Naive thymus-derived CD4-positive, alpha-beta T cell (primary cell): Measurements from ENCODE around the gene ERN1. TPM values are rescaled to one million over a fixed set of nuclear protein-coding genes. Genes with fewer than 3 reads are reported as not detected.
A peak's percentile ranks its signal among the peaks of the same experiment; 100 is the strongest.

Experiments
- ATAC-seq: fragments of 150-1000 bp; cut with Tn5 transposase; 2 replicates; pipeline ENCODE4 v1.10.0; 2021; ENCODE audit warnings: mild to moderate bottlenecking, moderate library complexity
- CTCF ChIA-PET: fragments of 350-600 bp; sonication (Branson Sonifier 250); formaldehyde crosslinking; loops from one replicate; lab custom pipeline; 2021; ENCODE audit warnings: antibody characterized with exemption; lab: Charles Lee
- POLR2A ChIA-PET: fragments of 350-600 bp; sonication (Branson Sonifier 250); formaldehyde crosslinking; loops from one replicate; lab custom pipeline; 2021; ENCODE audit warnings: antibody characterized with exemption, inconsistent platforms; lab: Charles Lee
- DNase-seq, 9 donors: peaks; one replicate each; pipeline versions ENCODE4 v3.0.0 to v3.0.0-alpha.2; 2020 to 2022; ENCODE audit warnings: mixed read lengths in 1 of 9
- H3K27ac ChIP-seq: one replicate; pipeline ENCODE4 v1.7.0; 2013; ENCODE audit warnings: mild to moderate bottlenecking, low read depth, low read length, moderate library complexity
- H3K27me3 ChIP-seq, 2 donors: one replicate each; pipeline ENCODE4 v1.7.0; 2013; ENCODE audit warnings: low read length in 2 of 2, mild to moderate bottlenecking in 2 of 2, moderate library complexity in 2 of 2; ENCODE audit not compliant: control insufficient read depth in 2 of 2, insufficient read depth in 2 of 2
- H3K36me3 ChIP-seq, 3 experiments: 1 replicate in 2 of 3; 2 replicates in 1 of 3; pipeline ENCODE4 v1.7.0; 2013; ENCODE audit warnings: low read length in 3 of 3, mild to moderate bottlenecking in 3 of 3, moderate library complexity in 1 of 3; ENCODE audit not compliant: insufficient read depth in 3 of 3, control insufficient read depth in 2 of 3
- H3K4me1 ChIP-seq, 2 donors: one replicate each; pipeline ENCODE4 v1.7.0; 2013; ENCODE audit warnings: low read length in 2 of 2, mild to moderate bottlenecking in 2 of 2, moderate library complexity in 1 of 2; ENCODE audit not compliant: control insufficient read depth in 2 of 2, insufficient read depth in 2 of 2
- H3K4me3 ChIP-seq: 2 replicates; pipeline ENCODE4 v1.7.0; 2013; ENCODE audit warnings: mild to moderate bottlenecking, low read length
- H3K9me3 ChIP-seq, 3 experiments: 1 replicate in 2 of 3; 2 replicates in 1 of 3; pipeline ENCODE4 v1.7.0; 2013; ENCODE audit warnings: low read length in 3 of 3; ENCODE audit not compliant: control insufficient read depth in 2 of 3
- H3K27ac Mint-ChIP-seq, 9 donors: one replicate each; pipeline ENCODE4 v1.8.0; 2020 to 2022; ENCODE audit warnings: mixed read lengths in 9 of 9, mild to moderate bottlenecking in 8 of 9, moderate library complexity in 5 of 9, inconsistent platforms in 2 of 9
- H3K27me3 Mint-ChIP-seq, 5 donors: one replicate each; pipeline ENCODE4 v1.8.0; 2021 to 2022; ENCODE audit warnings: mixed read lengths in 5 of 5, mild to moderate bottlenecking in 1 of 5
- H3K36me3 Mint-ChIP-seq, 5 donors: one replicate each; pipeline ENCODE4 v1.8.0; 2020 to 2022; ENCODE audit warnings: mixed read lengths in 5 of 5, mild to moderate bottlenecking in 3 of 5, inconsistent platforms in 1 of 5
- H3K4me1 Mint-ChIP-seq, 7 donors: one replicate each; pipeline ENCODE4 v1.8.0; 2020 to 2022; ENCODE audit warnings: mixed read lengths in 7 of 7, mild to moderate bottlenecking in 3 of 7, inconsistent platforms in 1 of 7
- H3K4me3 Mint-ChIP-seq, 10 donors: one replicate each; pipeline ENCODE4 v1.8.0; 2020 to 2022; ENCODE audit warnings: mild to moderate bottlenecking in 10 of 10, mixed read lengths in 10 of 10, moderate library complexity in 6 of 10, inconsistent platforms in 2 of 10
- H3K9me3 Mint-ChIP-seq, 11 donors: one replicate each; pipeline ENCODE4 v1.8.0; 2020 to 2022; ENCODE audit warnings: mixed read lengths in 11 of 11, mild to moderate bottlenecking in 4 of 11, inconsistent platforms in 1 of 11, moderate library complexity in 1 of 11
- intact Hi-C, 2 donors: fragments of 100-400 bp; cut with micrococcal nuclease; formaldehyde crosslinking; loops; one replicate each; pipeline ENCODE4 v1.15.1; 2023
- polyA plus RNA-seq, 2 donors: library from polyadenylated mRNA; unstranded; fragments of 300-500 nt; fragmentation: Illumina TruSeq; gene quantifications; one replicate each; pipeline ENCODE4 v1.2.3, GENCODE V29; 2021
- total RNA-seq, 6 experiments: library from RNA in 5 of 6; stranded (reverse) in 5 of 6; gene quantifications; 1 replicate in 5 of 6; 2 replicates in 1 of 6; pipeline ENCODE4 v1.2.3 and lab custom pipeline; 2021 to 2026

Gene ERN1
- total and polyA plus RNA-seq, 7 experiments from 2014 or later = 15.7 to 110 (median 60.3) TPM

GRCh38 chr17:64053101-64053500, 76.8 kb downstream of the ERN1 start:
- intact Hi-C loops = no loop called here
- CTCF ChIA-PET = interaction anchor here (0.6 to 1.2 kb wide), 4 partner anchors 24 to 71 kb away, joined by 3 to 7 read pairs (median 4); partner anchors contain the start of gene ICAM2
- H3K27ac Mint-ChIP-seq = peak overlapping the region; percentile 14 to 96 (median 79)
- DNase-seq (no peak), ATAC-seq (no peak)
- Histone ChIP-seq H3K27me3 (no peaks in the 10 kb centered on the region), H3K4me3 (no peak overlapping the region), H3K27ac (no peak overlapping the region), H3K4me1 (peaks cover 41 to 47% of the 10 kb centered on the region in 2 donors), H3K36me3 (peaks cover 8 to 63% (median 31%) of the 10 kb centered on the region in 3 experiments), H3K9me3 (no peaks in the 10 kb centered on the region)
- no peaks in the 10 kb centered on the region for H3K27me3 Mint-ChIP-seq
- H3K4me3 Mint-ChIP-seq = no peak overlapping the region
- peaks cover 6 to 74% (median 23%) of the 10 kb centered on the region in 5 donors for H3K36me3 Mint-ChIP-seq
- peaks cover 26 to 65% (median 53%) of the 10 kb centered on the region in 7 donors for H3K4me1 Mint-ChIP-seq
- POLR2A ChIA-PET = interaction anchor here (0.7 to 6.3 kb wide), 5 partner anchors 10 to 94 kb away, joined by 5 to 65 read pairs (median 6); no protein-coding TSS in a partner anchor
- no peaks in the 10 kb centered on the region for H3K9me3 Mint-ChIP-seq

GRCh38 chr17:64051153-64051552, 78.8 kb downstream of the ERN1 start:
- ATAC-seq = peak; percentile 99
- intact Hi-C loops = loop anchor here (1.0 to 2.0 kb wide), 8 partner anchors 16 to 94 kb away; partner anchors contain the start of genes ERN1 (in 2 of the 2) and ICAM2 (in 2 of the 2)
- peak in 7 of 9 donors; percentile 58 to 86 (median 76) for DNase-seq
- POLR2A ChIA-PET = interaction anchor here (0.6 to 6.3 kb wide), 17 partner anchors 9 to 95 kb away, joined by 3 to 80 read pairs (median 8); partner anchors contain the start of genes ERN1 and ICAM2
- H3K27me3 Mint-ChIP-seq = no peaks in the 10 kb centered on the region
- peak overlapping the region; percentile 86 to 97 (median 95) for H3K27ac Mint-ChIP-seq
- peaks cover 26 to 52% (median 43%) of the 10 kb centered on the region in 7 donors for H3K4me1 Mint-ChIP-seq
- Histone ChIP-seq H3K4me1 (peaks cover 32 to 37% of the 10 kb centered on the region in 2 donors), H3K36me3 (peaks cover 8 to 61% (median 50%) of the 10 kb centered on the region in 3 experiments), H3K27ac (peak overlapping the region; percentile 55), H3K9me3 (no peaks in the 10 kb centered on the region), H3K4me3 (peak overlapping the region; percentile 19), H3K27me3 (no peaks in the 10 kb centered on the region)
- peaks cover 6 to 73% (median 39%) of the 10 kb centered on the region in 5 donors for H3K36me3 Mint-ChIP-seq
- H3K4me3 Mint-ChIP-seq = peak overlapping the region; percentile 1 to 73 (median 60)
- no peaks in the 10 kb centered on the region for H3K9me3 Mint-ChIP-seq
- CTCF ChIA-PET = interaction anchor here (0.5 to 2.6 kb wide), 9 partner anchors 13 to 134 kb away, joined by 3 to 28 read pairs (median 9); partner anchors contain the start of gene GH1

GRCh38 chr17:64048805-64049204, 81.1 kb downstream of the ERN1 start:
- H3K27me3 ChIP-seq = no peaks in the 10 kb centered on the region
- no peak overlapping the region for H3K4me3 ChIP-seq
- DNase-seq = no peak
- no peaks in the 10 kb centered on the region for H3K9me3 Mint-ChIP-seq
- no peaks in the 10 kb centered on the region for H3K9me3 ChIP-seq
- H3K36me3 ChIP-seq = peaks cover 18 to 61% (median 50%) of the 10 kb centered on the region in 3 experiments
- H3K27ac ChIP-seq = no peak overlapping the region
- no peak for ATAC-seq
- peaks cover 11 to 74% (median 47%) of the 10 kb centered on the region in 5 donors for H3K36me3 Mint-ChIP-seq
- peaks cover 28 to 34% of the 10 kb centered on the region in 2 donors for H3K4me1 ChIP-seq
- intact Hi-C loops = no loop called here
- peak overlapping the region in 1 of 10 donors; percentile 57 for H3K4me3 Mint-ChIP-seq
- H3K27ac Mint-ChIP-seq = peak overlapping the region in 7 of 9 donors; percentile 12 to 96 (median 83)
- peaks cover 20 to 56% (median 34%) of the 10 kb centered on the region in 7 donors for H3K4me1 Mint-ChIP-seq
- CTCF ChIA-PET = interaction anchor here (2.6 kb wide), 1 partner anchor 16 kb away, joined by 14 read pairs; no protein-coding TSS in a partner anchor
- POLR2A ChIA-PET = interaction anchor here (0.7 to 6.3 kb wide), 6 partner anchors 8 to 98 kb away, joined by 3 to 80 read pairs (median 16); partner anchors contain the start of genes ERN1 and ICAM2
- no peaks in the 10 kb centered on the region for H3K27me3 Mint-ChIP-seq

GRCh38 chr17:64045176-64045575, 84.8 kb downstream of the ERN1 start:
- ATAC-seq = no peak
- Mint-ChIP-seq H3K27me3 (no peaks in the 10 kb centered on the region), H3K9me3 (no peaks in the 10 kb centered on the region), H3K27ac (peak overlapping the region in 1 of 9 donors; percentile 26), H3K4me3 (no peak overlapping the region), H3K4me1 (peaks cover 3 to 28% (median 14%) of the 10 kb centered on the region in 7 donors), H3K36me3 (peaks cover 8 to 68% (median 43%) of the 10 kb centered on the region in 5 donors)
- POLR2A ChIA-PET = interaction anchor here (1.5 kb wide), 2 partner anchors 24 to 84 kb away, joined by 3 to 4 read pairs; no protein-coding TSS in a partner anchor
- intact Hi-C loops = no loop called here
- H3K4me3 ChIP-seq = no peak overlapping the region
- H3K9me3 ChIP-seq = no peaks in the 10 kb centered on the region
- H3K36me3 ChIP-seq = peaks cover 23 to 61% (median 49%) of the 10 kb centered on the region in 3 experiments
- H3K27ac ChIP-seq = no peak overlapping the region
- CTCF ChIA-PET = interaction anchor here (1.0 kb wide), 1 partner anchor 89 kb away, joined by 3 read pairs; no protein-coding TSS in a partner anchor
- peaks cover 10 to 11% of the 10 kb centered on the region in 2 donors for H3K4me1 ChIP-seq
- no peak for DNase-seq
- no peaks in the 10 kb centered on the region for H3K27me3 ChIP-seq

- H3K36me3 ChIP-seq = peaks cover 18 to 52% (median 32%) of the 10 kb centered on the region in 3 experiments
- CTCF ChIA-PET = interaction anchor here (0.6 to 2.9 kb wide), 6 partner anchors 14 to 179 kb away, joined by 3 to 21 read pairs (median 3); no protein-coding TSS in a partner anchor
- peak overlapping the region in 1 of 9 donors; percentile 49 for H3K27ac Mint-ChIP-seq
Observed at GRCh38 chr17:64042700-64043485, 87.1 kb downstream of the ERN1 start.

GRCh38 chr17:64041912-64042311, 88.0 kb downstream of the ERN1 start:
- H3K27ac Mint-ChIP-seq = peak overlapping the region in 5 of 9 donors; percentile 32 to 75 (median 57)
- Histone ChIP-seq H3K9me3 (no peaks in the 10 kb centered on the region), H3K36me3 (peaks cover 18 to 49% (median 22%) of the 10 kb centered on the region in 3 experiments), H3K27ac (no peak overlapping the region), H3K4me1 (no peaks in the 10 kb centered on the region), H3K27me3 (no peaks in the 10 kb centered on the region), H3K4me3 (no peak overlapping the region)
- H3K9me3 Mint-ChIP-seq = no peaks in the 10 kb centered on the region
- no peak for ATAC-seq
- H3K4me3 Mint-ChIP-seq = no peak overlapping the region
- intact Hi-C loops = no loop called here
- peaks cover 8 to 71% (median 41%) of the 10 kb centered on the region in 5 donors for H3K36me3 Mint-ChIP-seq
- CTCF ChIA-PET = interaction anchor here (0.6 to 2.9 kb wide), 6 partner anchors 13 to 178 kb away, joined by 3 to 21 read pairs (median 3); no protein-coding TSS in a partner anchor
- no peak for DNase-seq
- H3K4me1 Mint-ChIP-seq = peaks cover 0 to 27% (median 5%) of the 10 kb centered on the region in 7 donors
- no peaks in the 10 kb centered on the region for H3K27me3 Mint-ChIP-seq
- POLR2A ChIA-PET = interaction anchor here (0.7 to 1.8 kb wide), 8 partner anchors 8 to 104 kb away, joined by 3 to 11 read pairs (median 4); no protein-coding TSS in a partner anchor

More at GRCh38 chr17:64042700-64043485, 87.1 kb downstream of the ERN1 start:
- H3K9me3 Mint-ChIP-seq = no peaks in the 10 kb centered on the region
- peaks cover 8 to 73% (median 44%) of the 10 kb centered on the region in 5 donors for H3K36me3 Mint-ChIP-seq
- no peak overlapping the region for H3K4me3 ChIP-seq
- no peaks in the 10 kb centered on the region for H3K9me3 ChIP-seq
- POLR2A ChIA-PET = interaction anchor here (0.7 to 1.8 kb wide), 8 partner anchors 8 to 103 kb away, joined by 3 to 11 read pairs (median 3); partner anchors contain the start of gene ERN1
- H3K27me3 ChIP-seq = no peaks in the 10 kb centered on the region
- no peak overlapping the region for H3K27ac ChIP-seq
- DNase-seq = no peak
- no peak for ATAC-seq
- peaks cover 0 to 23% (median 5%) of the 10 kb centered on the region in 7 donors for H3K4me1 Mint-ChIP-seq
- no peaks in the 10 kb centered on the region for H3K4me1 ChIP-seq
- intact Hi-C loops = no loop called here
- H3K27me3 Mint-ChIP-seq = no peaks in the 10 kb centered on the region
- no peak overlapping the region for H3K4me3 Mint-ChIP-seq
